ENCODE results near the gene NKAIN2.

Gene NKAIN2

DNA sequence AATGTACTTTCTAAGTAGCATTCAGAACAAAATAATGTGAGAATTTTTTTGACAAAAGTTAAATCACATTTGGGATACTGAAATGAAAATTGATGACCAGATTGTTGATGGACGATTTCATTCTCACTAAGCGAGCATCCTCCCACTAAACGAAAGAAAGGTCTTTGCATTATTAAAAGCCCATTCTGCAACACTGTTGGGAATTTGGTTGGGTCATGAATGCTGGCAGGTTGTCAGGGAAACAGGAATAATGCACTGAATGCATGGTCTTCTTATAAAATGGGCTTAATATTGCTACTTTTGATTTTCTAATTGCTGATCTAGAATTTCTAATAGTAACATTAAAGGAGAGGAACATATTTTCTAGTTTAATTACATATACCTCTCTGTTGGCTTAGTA lies 229.8 kb downstream of the NKAIN2 start:
- no peak overlapping the region for H3K4me3 ChIP-seq (ENCODE audit: low read depth, low read length)
- TF ChIP-seq, protein P1, sequence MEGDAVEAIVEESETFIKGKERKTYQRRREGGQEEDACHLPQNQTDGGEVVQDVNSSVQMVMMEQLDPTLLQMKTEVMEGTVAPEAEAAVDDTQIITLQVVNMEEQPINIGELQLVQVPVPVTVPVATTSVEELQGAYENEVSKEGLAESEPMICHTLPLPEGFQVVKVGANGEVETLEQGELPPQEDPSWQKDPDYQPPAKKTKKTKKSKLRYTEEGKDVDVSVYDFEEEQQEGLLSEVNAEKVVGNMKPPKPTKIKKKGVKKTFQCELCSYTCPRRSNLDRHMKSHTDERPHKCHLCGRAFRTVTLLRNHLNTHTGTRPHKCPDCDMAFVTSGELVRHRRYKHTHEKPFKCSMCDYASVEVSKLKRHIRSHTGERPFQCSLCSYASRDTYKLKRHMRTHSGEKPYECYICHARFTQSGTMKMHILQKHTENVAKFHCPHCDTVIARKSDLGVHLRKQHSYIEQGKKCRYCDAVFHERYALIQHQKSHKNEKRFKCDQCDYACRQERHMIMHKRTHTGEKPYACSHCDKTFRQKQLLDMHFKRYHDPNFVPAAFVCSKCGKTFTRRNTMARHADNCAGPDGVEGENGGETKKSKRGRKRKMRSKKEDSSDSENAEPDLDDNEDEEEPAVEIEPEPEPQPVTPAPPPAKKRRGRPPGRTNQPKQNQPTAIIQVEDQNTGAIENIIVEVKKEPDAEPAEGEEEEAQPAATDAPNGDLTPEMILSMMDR (IDR thresholded peaks at IDR 0.05; ENCODE audit: low read depth, low read length) = no peak

DNA sequence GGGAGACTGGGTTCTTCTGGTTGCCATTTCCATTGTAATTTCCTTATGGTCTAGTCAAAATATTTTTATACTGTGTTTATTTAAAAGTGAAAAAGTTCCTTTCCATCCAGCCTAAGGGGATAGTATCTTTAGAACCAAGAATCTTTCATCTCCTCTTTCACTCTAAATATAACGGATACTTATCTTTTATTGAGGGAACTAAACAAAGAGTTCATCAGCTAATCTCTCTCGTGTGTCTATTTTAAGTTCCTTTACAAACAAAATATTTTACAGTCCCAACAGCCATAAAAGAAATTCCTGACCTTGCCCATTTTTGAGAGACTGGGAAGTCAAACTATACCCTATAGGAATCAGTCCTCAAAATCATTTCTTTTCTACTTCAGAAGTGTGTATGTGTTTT lies 232.7 kb downstream of the NKAIN2 start:
- H3K4me3 ChIP-seq (ENCODE audit: low read depth, low read length) = no peak overlapping the region
- TF ChIP-seq, protein P1 (IDR thresholded peaks at IDR 0.05; ENCODE audit: low read depth, low read length) = no peak

DNA sequence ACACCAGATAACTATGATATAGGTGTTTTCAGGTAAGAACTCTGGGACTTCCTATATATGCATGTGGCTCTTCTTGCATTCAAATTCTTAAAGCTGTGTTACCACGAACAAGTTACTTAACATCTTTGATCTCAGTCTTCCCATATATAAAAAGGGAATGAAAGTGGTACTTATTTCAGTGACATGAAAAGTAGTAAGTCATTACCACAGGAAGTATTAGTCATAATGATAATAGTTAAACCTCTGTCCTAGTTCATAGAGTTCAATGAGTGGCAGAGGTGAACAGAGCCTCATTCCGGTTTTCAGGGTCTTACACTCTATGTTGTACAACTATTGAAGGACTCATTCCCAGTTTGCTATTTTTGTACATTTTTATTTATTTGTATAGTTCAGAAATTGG lies 237.0 kb downstream of the NKAIN2 start:
- no peak overlapping the region for H3K4me3 ChIP-seq (ENCODE audit: low read depth, low read length)
- TF ChIP-seq, protein P1 (IDR thresholded peaks at IDR 0.05; ENCODE audit: low read depth, low read length) = no peak

DNA sequence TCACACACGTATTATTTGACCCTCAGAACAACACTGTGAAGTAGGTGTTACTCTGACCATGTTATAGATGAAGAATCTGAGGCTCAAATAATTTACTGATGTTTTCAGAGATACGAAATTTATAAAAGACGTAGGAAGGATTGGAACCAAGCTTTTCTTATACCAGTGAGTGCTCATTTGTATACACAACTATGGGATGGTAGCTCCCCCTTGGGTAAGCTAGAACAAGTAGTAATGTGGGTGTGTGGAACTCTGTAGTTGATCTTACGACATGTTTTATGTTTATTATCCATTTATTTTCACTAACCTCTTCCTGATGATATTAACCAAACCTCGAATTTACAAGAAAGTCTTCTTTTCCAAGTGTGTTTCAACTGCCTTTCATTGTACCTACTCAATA lies 248.5 kb downstream of the NKAIN2 start:
- TF ChIP-seq, protein P1 (IDR thresholded peaks at IDR 0.05; ENCODE audit: low read depth, low read length) = no peak
- no peak overlapping the region for H3K4me3 ChIP-seq (ENCODE audit: low read depth, low read length)

DNA sequence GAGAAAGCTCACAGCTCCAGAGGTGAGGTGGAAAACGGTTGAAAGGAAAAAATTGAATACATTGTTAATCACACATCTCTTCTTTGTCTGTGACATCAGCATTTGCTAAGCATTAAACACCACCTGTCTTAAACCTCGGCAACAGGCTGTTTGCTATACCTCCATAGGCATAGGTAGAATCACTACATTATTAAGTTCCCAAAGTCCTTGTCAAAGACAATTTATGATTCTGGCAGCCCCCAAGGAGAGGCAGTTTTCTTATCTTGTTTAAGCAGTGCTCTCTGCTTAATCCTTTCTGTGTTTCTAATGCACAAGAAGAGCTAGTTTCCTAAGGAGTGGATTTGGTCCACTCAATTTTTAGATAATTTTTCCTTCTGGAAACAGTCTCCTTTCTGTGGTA lies 249.7 kb downstream of the NKAIN2 start:
- TF ChIP-seq, protein P1 (IDR thresholded peaks at IDR 0.05; ENCODE audit: low read depth, low read length) = no peak
- no peak overlapping the region for H3K4me3 ChIP-seq (ENCODE audit: low read depth, low read length)

DNA sequence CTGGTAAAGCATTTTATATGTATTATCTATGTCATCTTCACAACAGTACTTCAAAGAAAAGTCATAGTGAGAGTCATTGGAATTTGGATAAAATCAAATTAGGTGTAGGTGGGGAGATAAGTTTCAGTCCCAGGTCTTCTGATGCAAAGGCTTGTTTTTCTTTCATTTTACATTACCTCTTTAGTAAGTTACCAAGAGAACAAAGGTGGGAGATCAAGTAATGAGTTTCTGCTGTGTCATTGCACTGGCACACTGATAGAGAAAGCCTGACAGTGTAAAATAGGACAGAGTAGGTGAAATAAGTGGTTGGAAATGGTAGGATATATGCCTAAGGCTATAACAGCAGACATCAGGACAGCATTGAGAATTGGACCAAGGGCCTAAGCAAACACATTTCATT lies 250.4 kb downstream of the NKAIN2 start:
- TF ChIP-seq, protein P1 (IDR thresholded peaks at IDR 0.05; ENCODE audit: low read depth, low read length) = no peak
- H3K4me3 ChIP-seq (ENCODE audit: low read depth, low read length) = no peak overlapping the region

DNA sequence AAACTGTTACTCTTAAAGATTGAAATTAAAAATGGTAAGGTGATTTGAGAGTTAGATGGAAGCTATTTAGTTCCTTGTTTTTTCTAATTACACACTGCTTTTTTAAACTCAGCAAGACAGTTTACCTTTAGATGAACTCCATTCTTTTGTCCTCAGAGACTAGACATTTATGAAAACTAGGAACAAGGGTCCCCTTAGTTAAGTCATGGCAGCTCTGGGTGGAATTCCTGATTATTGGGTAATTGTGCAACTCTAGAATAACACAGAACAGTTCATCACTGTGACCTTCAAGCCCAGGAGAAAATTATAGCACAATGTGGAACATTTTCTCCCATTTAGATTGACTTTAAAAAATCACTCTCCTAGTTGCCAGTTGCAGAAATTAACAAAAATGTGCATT lies 251.7 kb downstream of the NKAIN2 start:
- H3K4me3 ChIP-seq (ENCODE audit: low read depth, low read length) = no peak overlapping the region
- TF ChIP-seq, protein P1 (IDR thresholded peaks at IDR 0.05; ENCODE audit: low read depth, low read length) = no peak
